MM.1S (cell line): ENCODE data around the gene TMSB4X.

Experiments used
- EZH2 ChIP-seq: fragments of 300-600 bp; sonication (generic); optimal IDR thresholded peaks from 2 replicates; pipeline ENCODE3; 2017; ENCODE audit warnings: low read depth, mild to moderate bottlenecking, antibody characterized with exemption, low read length, mixed read lengths
- EZH2phosphoT487 ChIP-seq: fragments of 300-600 bp; sonication (generic); IDR thresholded peaks from 2 replicates; pipeline ENCODE4 v1.6.1; 2018; ENCODE audit warnings: antibody characterized with exemption, low read length
- TF ChIP-seq, protein P1 (sequence below): fragments of 300-600 bp; sonication (generic); IDR thresholded peaks from 2 replicates; pipeline ENCODE4 v1.5.1; 2016; ENCODE audit warnings: antibody characterized with exemption, low read length, mixed read lengths

DNA sequence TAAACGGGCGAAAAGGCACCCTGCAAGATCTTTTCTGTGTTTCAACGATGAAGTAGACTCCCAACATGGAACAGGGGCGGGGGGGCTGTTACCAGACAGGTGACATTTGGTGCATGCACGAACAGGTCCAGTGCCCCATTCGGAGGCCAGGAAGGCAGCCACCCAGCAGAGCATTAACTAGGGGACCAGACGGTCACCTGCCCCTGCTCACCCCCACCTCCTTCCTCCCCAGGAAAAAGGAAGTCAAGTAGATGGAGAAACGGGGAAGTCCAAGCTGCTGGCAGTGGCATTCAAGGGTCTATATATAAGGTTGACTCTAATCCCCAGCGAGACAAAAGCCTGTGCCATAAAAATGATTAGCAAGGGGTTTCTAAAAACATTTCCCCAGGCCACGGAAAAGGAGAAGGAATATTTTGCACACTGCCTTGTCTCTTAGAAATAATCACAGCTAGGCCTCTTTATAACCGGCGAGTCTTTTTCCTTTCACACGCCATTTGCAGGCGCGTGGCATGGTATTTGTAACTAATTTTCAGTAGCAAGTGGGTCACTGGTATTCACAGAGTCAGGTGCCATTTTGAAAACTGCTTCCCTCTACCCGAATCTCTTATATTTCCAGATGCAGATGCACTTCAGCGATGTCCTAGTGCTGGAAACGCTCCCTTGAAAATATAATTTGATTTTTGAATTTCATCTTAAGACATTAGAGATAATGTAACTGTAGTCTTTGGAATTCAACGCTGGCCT is 1.2 kb upstream of the TMSB4X start:
- TF ChIP-seq, protein P1, sequence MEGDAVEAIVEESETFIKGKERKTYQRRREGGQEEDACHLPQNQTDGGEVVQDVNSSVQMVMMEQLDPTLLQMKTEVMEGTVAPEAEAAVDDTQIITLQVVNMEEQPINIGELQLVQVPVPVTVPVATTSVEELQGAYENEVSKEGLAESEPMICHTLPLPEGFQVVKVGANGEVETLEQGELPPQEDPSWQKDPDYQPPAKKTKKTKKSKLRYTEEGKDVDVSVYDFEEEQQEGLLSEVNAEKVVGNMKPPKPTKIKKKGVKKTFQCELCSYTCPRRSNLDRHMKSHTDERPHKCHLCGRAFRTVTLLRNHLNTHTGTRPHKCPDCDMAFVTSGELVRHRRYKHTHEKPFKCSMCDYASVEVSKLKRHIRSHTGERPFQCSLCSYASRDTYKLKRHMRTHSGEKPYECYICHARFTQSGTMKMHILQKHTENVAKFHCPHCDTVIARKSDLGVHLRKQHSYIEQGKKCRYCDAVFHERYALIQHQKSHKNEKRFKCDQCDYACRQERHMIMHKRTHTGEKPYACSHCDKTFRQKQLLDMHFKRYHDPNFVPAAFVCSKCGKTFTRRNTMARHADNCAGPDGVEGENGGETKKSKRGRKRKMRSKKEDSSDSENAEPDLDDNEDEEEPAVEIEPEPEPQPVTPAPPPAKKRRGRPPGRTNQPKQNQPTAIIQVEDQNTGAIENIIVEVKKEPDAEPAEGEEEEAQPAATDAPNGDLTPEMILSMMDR, result no peak
- TF ChIP-seq EZH2 (no peak), EZH2phosphoT487 (no peak)
